ENCODE data around the gene CAT.

The CAT gene

DNA sequence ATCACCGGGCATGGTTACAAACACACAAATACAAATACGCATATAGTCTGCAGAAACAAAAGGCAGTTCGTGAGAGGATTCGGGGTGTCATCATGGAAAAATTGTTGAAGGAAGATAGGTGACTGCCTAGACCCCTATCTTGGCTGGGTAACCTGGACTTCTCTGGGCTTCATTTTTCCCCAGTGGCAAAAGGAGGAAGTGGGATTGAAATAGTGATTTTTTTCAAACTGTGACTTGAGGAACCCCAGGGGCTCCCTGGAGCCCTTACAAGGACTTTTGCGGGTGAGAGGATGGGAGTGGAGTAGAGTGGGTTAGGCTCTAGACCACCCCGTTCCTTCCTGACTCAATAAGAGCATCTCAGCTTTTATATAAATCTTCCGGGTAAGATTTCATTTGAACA, 75.9 kb downstream of the CAT start:
- Histone ChIP-seq H3K9ac (ENCODE audit: low read length in 5 of 5) (no peak overlapping the region), H3K4me1 (ENCODE audit: control insufficient read depth in 5 of 5, insufficient read depth in 5 of 5, low read length in 5 of 5) (peaks cover 0 to 9% (median 0%) of the 10 kb centered on the region in 5 donors), H3K27ac (ENCODE audit: low read depth, low read length) (no peak overlapping the region), H3K4me3 (ENCODE audit: low read depth in 1 of 5, low read length in 5 of 5) (no peak overlapping the region), H3K36me3 (ENCODE audit: control insufficient read depth in 5 of 5, insufficient read depth in 5 of 5, low read length in 5 of 5) (no peaks in the 10 kb centered on the region), H3K9me3 (ENCODE audit: control insufficient read depth in 5 of 5, low read length in 5 of 5) (no peaks in the 10 kb centered on the region), H3K27me3 (ENCODE audit: control insufficient read depth in 5 of 5, insufficient read depth in 4 of 5, low read length in 5 of 5) (no peaks in the 10 kb centered on the region)

DNA sequence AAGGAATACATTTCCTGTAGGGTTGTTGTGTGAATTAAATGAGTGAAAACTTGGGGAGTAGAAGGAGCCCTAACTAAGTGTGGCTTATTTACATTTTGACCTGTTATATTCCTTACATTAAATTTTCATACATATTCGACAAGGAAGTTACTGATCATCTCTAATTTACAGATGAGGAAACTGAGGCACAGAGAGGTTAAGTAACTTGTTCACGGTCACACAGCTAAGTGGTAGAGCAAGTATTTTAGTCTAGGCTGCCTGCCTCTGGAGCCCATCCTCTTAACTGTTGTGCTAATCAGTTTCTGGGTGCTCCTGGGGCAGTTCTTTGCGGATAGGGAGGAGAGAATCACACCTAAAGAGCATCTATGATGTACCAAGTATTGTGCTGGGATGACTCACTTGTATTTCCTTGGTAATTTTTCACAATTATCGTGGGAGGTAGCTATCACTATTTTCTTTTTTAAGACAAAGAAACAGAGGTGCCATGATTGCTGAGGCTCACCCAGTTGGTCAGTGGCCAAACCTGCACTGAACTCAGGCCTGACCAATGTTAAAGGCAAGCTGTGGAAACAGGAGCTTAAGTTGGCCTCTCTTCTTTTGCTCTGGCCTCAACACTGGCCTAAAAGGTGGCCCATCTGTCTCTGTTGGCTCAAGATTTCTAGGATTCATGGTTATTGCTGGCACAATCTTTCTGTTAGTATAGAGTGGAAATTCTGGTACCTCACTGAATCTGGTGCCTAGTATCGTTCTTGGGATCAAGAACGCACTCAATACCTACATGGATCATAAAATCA, 77.7 kb downstream of the CAT start:
- Histone ChIP-seq H3K27ac (ENCODE audit: low read depth, low read length) (no peak overlapping the region), H3K9me3 (ENCODE audit: control insufficient read depth in 5 of 5, low read length in 5 of 5) (no peaks in the 10 kb centered on the region), H3K9ac (ENCODE audit: low read length in 5 of 5) (no peak overlapping the region), H3K27me3 (ENCODE audit: control insufficient read depth in 5 of 5, insufficient read depth in 4 of 5, low read length in 5 of 5) (no peaks in the 10 kb centered on the region), H3K36me3 (ENCODE audit: control insufficient read depth in 5 of 5, insufficient read depth in 5 of 5, low read length in 5 of 5) (no peaks in the 10 kb centered on the region), H3K4me3 (ENCODE audit: low read depth in 1 of 5, low read length in 5 of 5) (no peak overlapping the region), H3K4me1 (ENCODE audit: control insufficient read depth in 5 of 5, insufficient read depth in 5 of 5, low read length in 5 of 5) (peaks cover 0 to 9% (median 0%) of the 10 kb centered on the region in 5 donors)

- H3K9ac ChIP-seq (ENCODE audit: low read length in 5 of 5): no peak overlapping the region
- H3K36me3 ChIP-seq (ENCODE audit: control insufficient read depth in 5 of 5, insufficient read depth in 5 of 5, low read length in 5 of 5): no peaks in the 10 kb centered on the region
- H3K27me3 ChIP-seq (ENCODE audit: control insufficient read depth in 5 of 5, insufficient read depth in 4 of 5, low read length in 5 of 5): no peaks in the 10 kb centered on the region
- H3K4me3 ChIP-seq (ENCODE audit: low read depth in 1 of 5, low read length in 5 of 5): no peak overlapping the region
- no peaks in the 10 kb centered on the region for H3K9me3 ChIP-seq (ENCODE audit: control insufficient read depth in 5 of 5, low read length in 5 of 5)
- no peak overlapping the region for H3K27ac ChIP-seq (ENCODE audit: low read depth, low read length)
- peaks cover 0 to 5% (median 0%) of the 10 kb centered on the region in 5 donors for H3K4me1 ChIP-seq (ENCODE audit: control insufficient read depth in 5 of 5, insufficient read depth in 5 of 5, low read length in 5 of 5)
Observed at GRCh38 chr11:34519595-34520235, 81.0 kb downstream of the CAT start.

DNA sequence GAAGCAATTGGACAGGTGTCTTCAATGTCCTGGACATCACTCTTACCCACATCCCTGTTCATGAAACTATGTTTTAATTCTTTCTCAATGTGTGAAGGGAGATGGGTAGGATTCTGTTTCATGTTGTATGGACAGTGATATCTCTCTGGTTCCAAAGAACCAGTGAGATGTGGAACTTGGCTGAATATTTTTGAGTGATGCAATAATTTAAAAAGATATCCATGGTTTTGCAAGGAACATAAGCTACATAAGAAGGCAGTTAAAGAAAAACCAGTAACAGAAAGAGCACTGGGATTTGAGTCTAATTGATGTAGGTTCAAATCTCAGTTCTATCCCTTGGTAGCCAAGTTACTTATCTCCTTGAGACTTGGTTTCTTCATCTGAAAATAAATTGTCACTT, 82.5 kb downstream of the CAT start:
- H3K27ac ChIP-seq (ENCODE audit: low read depth, low read length): no peak overlapping the region
- no peak overlapping the region for H3K4me3 ChIP-seq (ENCODE audit: low read depth in 1 of 5, low read length in 5 of 5)
- H3K36me3 ChIP-seq (ENCODE audit: control insufficient read depth in 5 of 5, insufficient read depth in 5 of 5, low read length in 5 of 5): no peaks in the 10 kb centered on the region
- H3K9me3 ChIP-seq (ENCODE audit: control insufficient read depth in 5 of 5, low read length in 5 of 5): no peaks in the 10 kb centered on the region
- H3K27me3 ChIP-seq (ENCODE audit: control insufficient read depth in 5 of 5, insufficient read depth in 4 of 5, low read length in 5 of 5): peaks cover 0 to 2% (median 0%) of the 10 kb centered on the region in 5 donors
- no peak overlapping the region for H3K9ac ChIP-seq (ENCODE audit: low read length in 5 of 5)
- peaks cover 0 to 5% (median 0%) of the 10 kb centered on the region in 5 donors for H3K4me1 ChIP-seq (ENCODE audit: control insufficient read depth in 5 of 5, insufficient read depth in 5 of 5, low read length in 5 of 5)

Data from subcutaneous abdominal adipose tissue (tissue), 5 donors.